Right lobe of liver (tissue), 6 donors: ENCODE results near the gene GLP1R. TPM values are rescaled to one million over a fixed set of nuclear protein-coding genes. Genes with fewer than 3 reads are reported as not detected.

Experiments used
- ATAC-seq, 4 donors: fragments of 200-7000 bp; cut with Tn5 transposase; one replicate each; pipeline ENCODE4 v1.9.1; 2020; ENCODE audit warnings: mild to moderate bottlenecking in 4 of 4, moderate library complexity in 4 of 4
- DNase-seq, 3 donors: peaks; one replicate each; pipeline ENCODE4 v3.0.0-alpha.2; 2020
- H3K27ac ChIP-seq, 3 donors: fragments of 200-600 bp; one replicate each; pipeline ENCODE4 v1.8.0; 2022
- H3K27me3 ChIP-seq, 2 donors: fragments of 200-600 bp; one replicate each; pipeline ENCODE4 v1.8.0; 2022
- H3K36me3 ChIP-seq, 4 donors: fragments of 200-600 bp; sonication (generic) in 1 of 4; one replicate each; pipeline versions ENCODE4 v1.5.1 to v1.8.0; 2017 to 2022; ENCODE audit warnings: control low read depth in 1 of 4
- H3K4me1 ChIP-seq, 4 donors: fragments of 200-600 bp; sonication (generic) in 1 of 4; one replicate each; pipeline versions ENCODE4 v1.5.1 to v1.8.0; 2017 to 2022; ENCODE audit warnings: control low read depth in 1 of 4
- H3K4me3 ChIP-seq, 3 donors: fragments of 200-600 bp; one replicate each; pipeline ENCODE4 v1.8.0; 2022
- H3K9me3 ChIP-seq, 4 donors: fragments of 200-600 bp; sonication (generic) in 1 of 4; one replicate each; pipeline versions ENCODE4 v1.5.1 to v1.8.0; 2017 to 2022; ENCODE audit warnings: control low read depth in 1 of 4
- CTCF ChIP-seq, 4 donors: fragments of 200-600 bp in 3 of 4; fragments of 450-650 bp in 1 of 4; IDR thresholded peaks; one replicate each; pipeline versions ENCODE4 v1.5.1 to v1.8.0; 2016 to 2022; ENCODE audit warnings: antibody characterized with exemption in 4 of 4, mild to moderate bottlenecking in 2 of 4
- POLR2A ChIP-seq: fragments of 450-650 bp; IDR thresholded peaks from one replicate; pipeline ENCODE4 v1.6.1; 2017; ENCODE audit warnings: antibody characterized with exemption, mild to moderate bottlenecking
- WGBS: methylation state at CpG from one replicate; pipeline ENCODE4 v1.1.6; 2018; ENCODE audit warnings: low coverage, low lambda C conversion rate; ENCODE audit not compliant: insufficient coverage; ENCODE audit errors: missing lambda C conversion rate; 5-methylcytosine and 5-hydroxymethylcytosine counted together
- intact Hi-C, 2 donors: fragments of 100-400 bp; cut with DNase I; formaldehyde crosslinking; loops; one replicate each; pipeline versions ENCODE4 v1.11.2 to v1.14.1; 2022
- total RNA-seq, 6 experiments: library from RNA; depleted of rRNA in 2 of 6; stranded (reverse); fragments of >200 nt in 2 of 6; fragmentation: NEBNext Ultra II Directional in 3 of 6; extraction: Animal tissue kit (Norgen Biotek cat#: 25700) in 3 of 6; gene quantifications; one replicate each; pipeline versions ENCODE4 v1.1.0 to v1.2.4, GENCODE V29; 2016 to 2023
- donor health status: DM: no; HTN: yes; CAD: no.
- donor health status: DM: no; HTN: no; CAD: no.
- donor health status: DM: no; HTN: no; CAD: no.
- donor health status: DM: no; HTN: yes; CAD: no.
- donor health status: DM: no; HTN: yes; CAD: no.

Gene GLP1R
- total RNA-seq, 6 experiments from 2014 or later, result not detected

- Histone ChIP-seq H3K36me3 (no peaks in the 10 kb centered on the region), H3K9me3 (no peaks in the 10 kb centered on the region), H3K27ac (no peak overlapping the region), H3K4me3 (no peak overlapping the region), H3K4me1 (no peaks in the 10 kb centered on the region), H3K27me3 (no peaks in the 10 kb centered on the region)
- ATAC-seq (no peak), DNase-seq (no peak)
- 90% methylated on average over 8 of the region's 11 CpGs for WGBS
- no peak for TF ChIP-seq POLR2A
- TF ChIP-seq CTCF (IDR thresholded peaks at IDR 0.05), result no peak
- intact Hi-C loops, result loop anchor here in 1 of 2 donors (10.0 kb wide), 1 partner anchor 93 kb away; no protein-coding TSS in a partner anchor
Measured at GRCh38 chr6:39077882-39078594, 29.5 kb downstream of the GLP1R start.

- intact Hi-C loops, result loop anchor here in 1 of 2 donors (10.0 kb wide), 1 partner anchor 94 kb away; no protein-coding TSS in a partner anchor
- H3K4me3 ChIP-seq, result no peak overlapping the region
- no peak for TF ChIP-seq CTCF (IDR thresholded peaks at IDR 0.05)
- TF ChIP-seq POLR2A, result no peak
- ATAC-seq (no peak), DNase-seq (no peak)
- 83% methylated on average over 1 of the region's 3 CpGs for WGBS
- no peaks in the 10 kb centered on the region for H3K27me3 ChIP-seq
- H3K27ac ChIP-seq, result no peak overlapping the region
- no peaks in the 10 kb centered on the region for H3K9me3 ChIP-seq
- no peaks in the 10 kb centered on the region for H3K36me3 ChIP-seq
- no peaks in the 10 kb centered on the region for H3K4me1 ChIP-seq
Measured at GRCh38 chr6:39078695-39079094, 30.1 kb downstream of the GLP1R start.

- no peak for DNase-seq
- H3K27ac ChIP-seq, result no peak overlapping the region
- 72% methylated on average over 5 of the region's 8 CpGs for WGBS
- intact Hi-C loops, result loop anchor here in 1 of 2 donors (10.0 kb wide), 1 partner anchor 95 kb away; no protein-coding TSS in a partner anchor
- no peaks in the 10 kb centered on the region for H3K9me3 ChIP-seq
- no peaks in the 10 kb centered on the region for H3K4me1 ChIP-seq
- no peaks in the 10 kb centered on the region for H3K36me3 ChIP-seq
- TF ChIP-seq POLR2A (no peak), CTCF (IDR thresholded peaks at IDR 0.05) (no peak)
- ATAC-seq, result no peak
- H3K4me3 ChIP-seq, result no peak overlapping the region
- no peaks in the 10 kb centered on the region for H3K27me3 ChIP-seq
Measured at GRCh38 chr6:39079197-39080125, 30.9 kb downstream of the GLP1R start.

- intact Hi-C loops, result no loop called here
- Histone ChIP-seq H3K4me1 (no peaks in the 10 kb centered on the region), H3K36me3 (no peaks in the 10 kb centered on the region), H3K27me3 (no peaks in the 10 kb centered on the region), H3K9me3 (no peaks in the 10 kb centered on the region), H3K27ac (no peak overlapping the region), H3K4me3 (no peak overlapping the region)
- WGBS, result no CpG with 5 or more reads among the region's 5 CpGs
- DNase-seq, result no peak
- no peak for TF ChIP-seq CTCF (IDR thresholded peaks at IDR 0.05)
- no peak for TF ChIP-seq POLR2A
- ATAC-seq, result no peak
Measured at GRCh38 chr6:39080246-39080875, 31.8 kb downstream of the GLP1R start.
